Measurements from ENCODE around the gene LEAP2. TPM values are rescaled to one million over a fixed set of nuclear protein-coding genes. Genes with fewer than 3 reads are reported as not detected.

Gene LEAP2
- total and polyA plus RNA-seq, 2 donors (not counting 1 experiment from before 2014, with no cell fraction given) = 0.33 to 0.50 TPM

DNA sequence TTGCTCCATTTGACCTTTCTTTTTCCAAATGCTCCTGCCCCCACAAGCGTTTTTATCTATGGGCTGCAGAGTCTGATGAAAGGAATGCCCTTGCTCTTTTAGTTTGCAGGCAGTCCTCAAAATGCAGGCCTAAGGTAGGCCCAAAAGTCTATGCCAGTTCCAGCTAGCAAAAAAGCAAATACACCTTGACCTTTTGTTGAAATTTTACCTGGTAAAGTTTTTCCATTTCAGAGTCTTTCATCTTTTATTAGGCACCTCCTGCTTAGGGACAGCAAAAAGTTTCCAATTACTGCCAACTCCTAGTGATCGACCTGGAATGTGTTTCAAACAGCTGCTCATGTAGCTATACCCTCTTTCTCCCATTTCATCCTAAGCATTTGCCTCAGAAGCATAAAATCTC is 2.7 kb upstream of the LEAP2 start:
- TF ChIP-seq EZH2 (IDR thresholded peaks at IDR 0.05; ENCODE audit: low read length, missing control alignments) = no peak
- TF ChIP-seq, protein P1, sequence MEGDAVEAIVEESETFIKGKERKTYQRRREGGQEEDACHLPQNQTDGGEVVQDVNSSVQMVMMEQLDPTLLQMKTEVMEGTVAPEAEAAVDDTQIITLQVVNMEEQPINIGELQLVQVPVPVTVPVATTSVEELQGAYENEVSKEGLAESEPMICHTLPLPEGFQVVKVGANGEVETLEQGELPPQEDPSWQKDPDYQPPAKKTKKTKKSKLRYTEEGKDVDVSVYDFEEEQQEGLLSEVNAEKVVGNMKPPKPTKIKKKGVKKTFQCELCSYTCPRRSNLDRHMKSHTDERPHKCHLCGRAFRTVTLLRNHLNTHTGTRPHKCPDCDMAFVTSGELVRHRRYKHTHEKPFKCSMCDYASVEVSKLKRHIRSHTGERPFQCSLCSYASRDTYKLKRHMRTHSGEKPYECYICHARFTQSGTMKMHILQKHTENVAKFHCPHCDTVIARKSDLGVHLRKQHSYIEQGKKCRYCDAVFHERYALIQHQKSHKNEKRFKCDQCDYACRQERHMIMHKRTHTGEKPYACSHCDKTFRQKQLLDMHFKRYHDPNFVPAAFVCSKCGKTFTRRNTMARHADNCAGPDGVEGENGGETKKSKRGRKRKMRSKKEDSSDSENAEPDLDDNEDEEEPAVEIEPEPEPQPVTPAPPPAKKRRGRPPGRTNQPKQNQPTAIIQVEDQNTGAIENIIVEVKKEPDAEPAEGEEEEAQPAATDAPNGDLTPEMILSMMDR (conservative IDR thresholded peaks at IDR 0.05 in 1 of 2, IDR thresholded peaks at IDR 0.05 in 1 of 2; ENCODE audit: low read depth in 1 of 2, low read length in 2 of 2) = no peak
- no peak overlapping the region for H3K9ac ChIP-seq (ENCODE audit: insufficient read depth, low read length)
- no peak for DNase-seq (ENCODE audit: low read depth in 2 of 2)
- H3K4me1 ChIP-seq (ENCODE audit: control insufficient read depth, extremely low read depth, insufficient read depth, low read length) = peaks cover 3% of the 10 kb centered on the region
- no peak overlapping the region for H3K4me2 ChIP-seq (ENCODE audit: extremely low read depth, insufficient read depth, low read length)
- H3K4me3 ChIP-seq (replicated peaks in 1 of 4; ENCODE audit: control extremely low read depth in 1 of 4, insufficient read depth in 1 of 4, low read depth in 3 of 4, low read length in 4 of 4) = no peak overlapping the region
- no peaks in the 10 kb centered on the region for H4K20me1 ChIP-seq (ENCODE audit: control insufficient read depth, extremely low read depth, insufficient read depth, low read length)
- no peak overlapping the region for H2AFZ ChIP-seq (ENCODE audit: low read length)
- peaks cover 9% of the 10 kb centered on the region for H3K36me3 ChIP-seq (ENCODE audit: control insufficient read depth, insufficient read depth, low read length)
- no peaks in the 10 kb centered on the region for H3K27me3 ChIP-seq (ENCODE audit: control insufficient read depth, insufficient read depth, low read length)
- no peaks in the 10 kb centered on the region for H3K9me3 ChIP-seq (ENCODE audit: control insufficient read depth, insufficient read depth, low read depth, low read length)
- peaks cover 14% of the 10 kb centered on the region for H3K79me2 ChIP-seq (ENCODE audit: control insufficient read depth, insufficient read depth, low read length)
- H3K27ac ChIP-seq (ENCODE audit: insufficient read depth, low read length) = no peak overlapping the region

DNA sequence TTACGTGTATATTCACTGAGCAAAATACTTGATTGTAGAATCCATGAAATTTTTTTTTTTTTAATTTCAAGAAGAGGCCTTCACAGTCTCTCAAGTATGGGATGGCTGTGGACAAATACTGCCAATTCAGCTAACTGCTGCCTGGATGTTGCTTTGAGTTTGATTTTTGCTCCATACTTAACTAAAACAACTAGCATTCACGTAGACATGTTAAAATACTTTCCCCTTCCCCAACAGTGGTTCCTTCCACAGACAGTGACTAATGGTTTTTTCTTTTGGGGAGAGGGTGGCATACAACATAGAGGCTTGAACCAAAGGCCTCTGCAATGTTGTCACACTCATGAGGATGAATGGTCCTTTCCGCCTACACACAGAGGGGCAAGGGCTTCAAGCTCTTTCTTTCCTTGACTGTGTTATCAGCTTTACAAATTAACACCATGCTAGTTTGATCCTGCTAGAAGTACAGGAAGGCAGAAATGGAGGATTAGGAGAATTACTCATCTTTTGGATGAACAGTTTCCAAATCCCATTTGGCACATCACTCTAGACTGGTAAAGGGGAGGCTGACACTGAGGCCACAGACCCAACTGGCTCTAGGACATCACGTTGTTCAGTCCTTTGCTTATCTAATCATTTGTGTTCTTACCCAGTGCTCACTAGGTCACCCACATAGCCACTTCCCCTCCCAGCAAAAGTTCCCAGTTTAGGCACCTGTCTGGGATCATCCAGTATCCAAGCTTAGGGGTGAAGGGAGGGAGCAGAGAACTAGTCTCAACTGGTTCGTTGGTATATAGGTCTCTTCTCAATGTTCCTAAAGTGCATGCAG is 1.8 kb upstream of the LEAP2 start:
- Histone ChIP-seq H3K27ac (ENCODE audit: insufficient read depth, low read length) (no peak overlapping the region), H3K9me3 (ENCODE audit: control insufficient read depth, insufficient read depth, low read depth, low read length) (no peaks in the 10 kb centered on the region), H3K4me2 (ENCODE audit: extremely low read depth, insufficient read depth, low read length) (no peak overlapping the region), H3K27me3 (ENCODE audit: control insufficient read depth, insufficient read depth, low read length) (no peaks in the 10 kb centered on the region), H3K36me3 (ENCODE audit: control insufficient read depth, insufficient read depth, low read length) (peaks cover 9% of the 10 kb centered on the region), H3K79me2 (ENCODE audit: control insufficient read depth, insufficient read depth, low read length) (peaks cover 12% of the 10 kb centered on the region), H3K4me1 (ENCODE audit: control insufficient read depth, extremely low read depth, insufficient read depth, low read length) (peaks cover 5% of the 10 kb centered on the region), H2AFZ (ENCODE audit: low read length) (no peak overlapping the region), H4K20me1 (ENCODE audit: control insufficient read depth, extremely low read depth, insufficient read depth, low read length) (no peaks in the 10 kb centered on the region), H3K9ac (ENCODE audit: insufficient read depth, low read length) (no peak overlapping the region), H3K4me3 (replicated peaks in 1 of 4; ENCODE audit: control extremely low read depth in 1 of 4, insufficient read depth in 1 of 4, low read depth in 3 of 4, low read length in 4 of 4) (no peak overlapping the region)
- DNase-seq (ENCODE audit: low read depth in 2 of 2) = no peak
- TF ChIP-seq, protein P1 (conservative IDR thresholded peaks at IDR 0.05 in 1 of 2, IDR thresholded peaks at IDR 0.05 in 1 of 2; ENCODE audit: low read depth in 1 of 2, low read length in 2 of 2) = no peak
- TF ChIP-seq EZH2 (IDR thresholded peaks at IDR 0.05; ENCODE audit: low read length, missing control alignments) = no peak

DNA sequence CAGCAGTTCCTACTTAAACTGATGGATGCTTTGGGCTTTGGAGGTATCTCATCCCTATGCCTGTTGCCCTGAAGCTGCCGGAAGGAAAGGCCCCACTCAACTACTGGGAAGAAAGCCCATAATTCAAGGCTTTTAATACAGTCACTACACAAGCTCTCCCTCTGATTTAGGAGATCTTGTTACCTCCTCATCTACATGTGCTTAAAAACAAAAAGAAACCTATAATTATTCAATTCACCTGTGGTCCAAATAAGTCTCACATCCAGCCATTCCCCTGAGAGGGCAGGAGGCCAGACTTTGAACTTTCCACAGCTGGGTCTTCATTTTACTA is 715 bp upstream of the LEAP2 start:
- DNase-seq (ENCODE audit: low read depth in 2 of 2) = no peak
- Histone ChIP-seq H3K4me2 (ENCODE audit: extremely low read depth, insufficient read depth, low read length) (no peak overlapping the region), H4K20me1 (ENCODE audit: control insufficient read depth, extremely low read depth, insufficient read depth, low read length) (no peaks in the 10 kb centered on the region), H3K9ac (ENCODE audit: insufficient read depth, low read length) (no peak overlapping the region), H2AFZ (ENCODE audit: low read length) (no peak overlapping the region), H3K9me3 (ENCODE audit: control insufficient read depth, insufficient read depth, low read depth, low read length) (no peaks in the 10 kb centered on the region), H3K27me3 (ENCODE audit: control insufficient read depth, insufficient read depth, low read length) (no peaks in the 10 kb centered on the region), H3K27ac (ENCODE audit: insufficient read depth, low read length) (no peak overlapping the region), H3K36me3 (ENCODE audit: control insufficient read depth, insufficient read depth, low read length) (peaks cover 10% of the 10 kb centered on the region), H3K79me2 (ENCODE audit: control insufficient read depth, insufficient read depth, low read length) (peaks cover 1% of the 10 kb centered on the region), H3K4me1 (ENCODE audit: control insufficient read depth, extremely low read depth, insufficient read depth, low read length) (peaks cover 5% of the 10 kb centered on the region), H3K4me3 (replicated peaks in 1 of 4; ENCODE audit: control extremely low read depth in 1 of 4, insufficient read depth in 1 of 4, low read depth in 3 of 4, low read length in 4 of 4) (no peak overlapping the region)
- no peak for TF ChIP-seq EZH2 (IDR thresholded peaks at IDR 0.05; ENCODE audit: low read length, missing control alignments)
- TF ChIP-seq, protein P1 (conservative IDR thresholded peaks at IDR 0.05 in 1 of 2, IDR thresholded peaks at IDR 0.05 in 1 of 2; ENCODE audit: low read depth in 1 of 2, low read length in 2 of 2) = no peak
